GM12892 (cell line): Measurements from ENCODE around the gene NME3.

Source experiments
- DNase-seq: peaks from one replicate; pipeline ENCODE4 v3.0.0; 2011; ENCODE audit not compliant: insufficient read length
- FAIRE-seq: peaks from 2 replicates; lab custom pipeline; 2011; peaks lifted over from hg19 to GRCh38; lab: Jason Lieb, UNC
- POLR2A ChIP-seq: IDR thresholded peaks from 2 replicates; pipeline ENCODE4 v1.6.1; 2011; ENCODE audit warnings: low read depth, low read length, control low read depth
- POLR2AphosphoS5 ChIP-seq: IDR thresholded peaks from 2 replicates; pipeline ENCODE4 v1.6.1; 2011; ENCODE audit warnings: low read depth, low read length, control low read depth
- TAF1 ChIP-seq: IDR thresholded peaks from 2 replicates; pipeline ENCODE4 v1.6.1; 2011; ENCODE audit warnings: low read depth, mild to moderate bottlenecking, control low read depth, low read length, borderline replicate concordance

The NME3 gene

GRCh38 chr16:1778200-1779179, 7.1 kb upstream of the NME3 start:
- no peak for DNase-seq
- no peak for TF ChIP-seq POLR2A
- 0 out of 2 replicates have a peak, but pooled peaks have one; percentile 17 for TF ChIP-seq POLR2AphosphoS5
- no peak for TF ChIP-seq TAF1
- no peak for FAIRE-seq

- TF ChIP-seq POLR2A (0 out of 2 replicates have a peak, but pooled peaks have one; percentile 28), TAF1 (no peak), POLR2AphosphoS5 (0 out of 2 replicates have a peak, but pooled peaks have one; percentile 7)
- FAIRE-seq = no peak
- DNase-seq = no peak
Observed at GRCh38 chr16:1777375-1778199, 6.2 kb upstream of the NME3 start.

GRCh38 chr16:1776991-1777374, 5.6 kb upstream of the NME3 start:
- DNase-seq = no peak

GRCh38 chr16:1776672-1776955, 5.3 kb upstream of the NME3 start:
- FAIRE-seq = no peak
- TF ChIP-seq POLR2A (no peak), POLR2AphosphoS5 (no peak), TAF1 (no peak)
- no peak for DNase-seq

More at GRCh38 chr16:1776991-1777374, 5.6 kb upstream of the NME3 start:
- TF ChIP-seq POLR2AphosphoS5 = 0 out of 2 replicates have a peak, but pooled peaks have one; percentile 5
- no peak for TF ChIP-seq TAF1
- no peak for FAIRE-seq

- no peak for TF ChIP-seq POLR2A
- peak; percentile 40; the same call in 1 of the 2 replicates for TF ChIP-seq POLR2AphosphoS5
- FAIRE-seq (no peak), DNase-seq (no peak)
Observed at GRCh38 chr16:1775846-1776671, 4.7 kb upstream of the NME3 start.

GRCh38 chr16:1775006-1775845, 3.9 kb upstream of the NME3 start:
- TF ChIP-seq POLR2AphosphoS5 (no peak), TAF1 (no peak), POLR2A (no peak)
- FAIRE-seq = no peak

GRCh38 chr16:1774448-1774780, 3.1 kb upstream of the NME3 start:
- DNase-seq (no peak), FAIRE-seq (no peak)
- no peak for TF ChIP-seq TAF1
- no peak for TF ChIP-seq POLR2AphosphoS5
- no peak for TF ChIP-seq POLR2A

More at GRCh38 chr16:1775006-1775845, 3.9 kb upstream of the NME3 start:
- no peak for DNase-seq

GRCh38 chr16:1773703-1774447, 2.5 kb upstream of the NME3 start:
- FAIRE-seq = peak; percentile 30
- no peak for DNase-seq
- TF ChIP-seq POLR2AphosphoS5 = no peak
- no peak for TF ChIP-seq TAF1
- no peak for TF ChIP-seq POLR2A

- FAIRE-seq (peak; percentile 94), DNase-seq (peak; percentile 87)
- TF ChIP-seq POLR2AphosphoS5 = peak; percentile 67; the same call in 1 of the 2 replicates
- TF ChIP-seq POLR2A = peak; percentile 86
- peak; percentile 73 for TF ChIP-seq TAF1
Observed at GRCh38 chr16:1772908-1773702, 1.8 kb upstream of the NME3 start, which contains the start of gene MRPS34. TSS of gene MRPS34 (minus strand) at chr16:1773134. CDS start at chr16:1773119, 15 bp downstream.
